ENCODE results near the gene IGSF21. TPM values are rescaled to one million over a fixed set of nuclear protein-coding genes. Genes with fewer than 3 reads are reported as not detected.

IGSF21 gene
- total and polyA plus RNA-seq, 2 of the 4 experiments (the other 2 are of a cell fraction), result not detected

- no TSS peak for BruUV-seq (replicated peaks)
- Histone ChIP-seq H2AFZ (replicated peaks; ENCODE audit: low read length, poor library complexity) (no peak overlapping the region), H3K4me1 (ENCODE audit: control insufficient read depth, insufficient read depth, low read length) (no peaks in the 10 kb centered on the region), H3K9me1 (ENCODE audit: insufficient read depth, low read length) (peaks cover 4% of the 10 kb centered on the region), H2BK120ac (ENCODE audit: low read depth, low read length) (no peak overlapping the region), H4K8ac (ENCODE audit: low read depth in 2 of 2, low read length in 2 of 2) (no peak overlapping the region), H3K36me3 (ENCODE audit: control insufficient read depth, insufficient read depth, low read length) (no peaks in the 10 kb centered on the region), H2BK20ac (ENCODE audit: low read depth, low read length) (no peak overlapping the region), H3K4ac (ENCODE audit: low read depth, low read length) (no peak overlapping the region), H3K9me3 (ENCODE audit: control insufficient read depth, insufficient read depth, low read length) (no peaks in the 10 kb centered on the region), H3K14ac (replicated peaks; ENCODE audit: low read depth, low read length) (no peak overlapping the region), H2BK15ac (ENCODE audit: low read depth, low read length) (no peak overlapping the region), H3K4me3 (ENCODE audit: insufficient read depth, low read depth, low read length) (no peak overlapping the region), H3K23ac (ENCODE audit: low read depth, low read length) (no peak overlapping the region), H2AK9ac (replicated peaks; ENCODE audit: low read depth, low read length, poor library complexity) (no peak overlapping the region), H3K27me3 (ENCODE audit: control insufficient read depth, insufficient read depth, low read length) (peaks cover 25% of the 10 kb centered on the region), H3K56ac (ENCODE audit: extremely low read depth, insufficient read depth, low read length) (no peak overlapping the region), H3K18ac (ENCODE audit: low read depth, low read length) (no peak overlapping the region), H4K5ac (ENCODE audit: low read depth, low read length) (no peak overlapping the region), H4K91ac (ENCODE audit: insufficient read depth, low read depth, low read length) (no peak overlapping the region), H2BK5ac (ENCODE audit: low read depth, low read length, poor library complexity, severe bottlenecking) (no peak overlapping the region), H3K79me1 (ENCODE audit: low read depth in 1 of 2, low read length in 2 of 2) (no peaks in the 10 kb centered on the region), H4K20me1 (ENCODE audit: insufficient read depth, low read length) (peaks cover 5% of the 10 kb centered on the region; the same call in 1 of the 2 replicates), H3K27ac (ENCODE audit: insufficient read depth, low read length) (no peak overlapping the region), H3K9ac (ENCODE audit: low read depth, low read length) (no peak overlapping the region), H3K4me2 (ENCODE audit: low read depth, low read length) (no peak overlapping the region), H2AK5ac (ENCODE audit: low read depth, low read length) (no peak overlapping the region)
- intact Hi-C loops (cut with micrococcal nuclease) (loop anchor here (5.0 kb wide), 1 partner anchor 187 kb away; no protein-coding TSS in a partner anchor), in situ Hi-C loops (cut with MboI; ENCODE audit: low sequenced_read_pairs) (loop anchor here (5.0 kb wide), 1 partner anchor 447 kb away; no protein-coding TSS in a partner anchor), dilution Hi-C loops (cut with HindIII; ENCODE audit: low sequenced_read_pairs, unreplicated experiment) (no loop called here)
- ATAC-seq (ENCODE audit: low read depth) (no peak), DNase-seq (no peak)
- ChIA-PET CTCF (no interaction called here), POLR2A (ENCODE audit: unreplicated experiment) (no interaction called here)
- TF ChIP-seq RFX5 (IDR thresholded peaks at IDR 0.05; ENCODE audit: low read depth, low read length) (no peak), CEBPB (IDR thresholded peaks at IDR 0.05; ENCODE audit: low read depth, low read length) (no peak), CTCF (conservative IDR thresholded peaks at IDR 0.05; ENCODE audit: low read depth, low read length) (no peak), RAD21 (IDR thresholded peaks at IDR 0.05; ENCODE audit: low read length) (no peak), BHLHE40 (IDR thresholded peaks at IDR 0.05; ENCODE audit: low read depth, low read length) (no peak), RCOR1 (IDR thresholded peaks at IDR 0.05; ENCODE audit: insufficient replicate concordance, low read length) (no peak), POLR2A (IDR thresholded peaks at IDR 0.05; ENCODE audit: low read depth, low read length) (no peak), SMC3 (IDR thresholded peaks at IDR 0.05; ENCODE audit: low read depth, low read length) (no peak), FOS (IDR thresholded peaks at IDR 0.05; ENCODE audit: low read depth, low read length) (no peak), ELK1 (IDR thresholded peaks at IDR 0.05; ENCODE audit: borderline replicate concordance, low read depth, low read length) (no peak), MXI1 (IDR thresholded peaks at IDR 0.05; ENCODE audit: borderline replicate concordance, low read depth, low read length) (no peak), NFE2L2 (IDR thresholded peaks at IDR 0.05; ENCODE audit: low read depth, low read length) (no peak), USF2 (IDR thresholded peaks at IDR 0.05; ENCODE audit: low read depth, low read length) (no peak), CHD1 (IDR thresholded peaks at IDR 0.05; ENCODE audit: low read depth, low read length) (no peak)
- WGBS, 2 experiments (ENCODE audit: extremely low coverage in 2 of 2, insufficient read length in 1 of 2), result 35% methylated on average over 4 of the region's 7 CpGs; no CpG with 5 or more reads in 1 of the 2 experiments
Measured at GRCh38 chr1:18103788-18104421, 3.7 kb upstream of the IGSF21 start.

Measured in IMR-90 (cell line).